ENCODE measurements around the gene TPST2.

TPST2 gene

DNA sequence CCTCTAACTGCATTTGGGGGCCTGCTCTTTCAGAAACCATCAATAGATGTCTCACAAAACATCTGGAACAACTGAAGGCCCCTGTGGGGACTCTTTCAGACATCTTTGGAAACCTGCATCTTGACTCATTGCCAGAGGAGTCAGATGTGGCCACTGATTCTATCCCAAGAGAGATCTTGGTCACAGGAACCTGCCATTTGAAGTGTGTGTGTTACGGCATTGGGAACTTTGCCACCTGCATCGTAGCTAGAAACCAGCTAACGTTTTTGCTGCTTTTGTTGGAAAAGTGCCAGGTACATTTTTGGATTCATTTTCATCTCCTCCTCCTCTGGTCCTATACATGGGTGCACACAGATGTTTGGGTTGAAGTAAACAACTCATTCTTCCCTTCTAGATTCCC lies 101.9 kb downstream of the TPST2 start:
- no peak for DNase-seq

DNA sequence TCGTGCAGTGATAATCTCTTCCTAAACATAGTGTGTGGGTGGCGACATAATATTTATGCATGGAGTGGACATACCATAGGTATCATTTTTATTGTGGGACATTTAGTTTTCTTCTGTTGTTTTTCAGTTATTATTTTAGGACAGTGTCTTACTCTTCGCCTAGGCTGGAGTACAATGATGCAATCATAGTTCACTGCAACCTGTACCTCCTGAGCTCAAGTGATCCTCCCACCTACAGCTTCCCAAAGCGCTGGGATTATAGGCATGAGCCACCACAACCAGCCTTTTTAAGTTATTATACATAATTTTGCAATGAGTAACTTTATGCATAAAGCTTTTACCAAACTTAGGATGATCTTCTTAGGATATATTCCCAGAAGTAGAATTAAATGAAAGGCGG lies 103.5 kb downstream of the TPST2 start:
- DNase-seq, result no peak

DNA sequence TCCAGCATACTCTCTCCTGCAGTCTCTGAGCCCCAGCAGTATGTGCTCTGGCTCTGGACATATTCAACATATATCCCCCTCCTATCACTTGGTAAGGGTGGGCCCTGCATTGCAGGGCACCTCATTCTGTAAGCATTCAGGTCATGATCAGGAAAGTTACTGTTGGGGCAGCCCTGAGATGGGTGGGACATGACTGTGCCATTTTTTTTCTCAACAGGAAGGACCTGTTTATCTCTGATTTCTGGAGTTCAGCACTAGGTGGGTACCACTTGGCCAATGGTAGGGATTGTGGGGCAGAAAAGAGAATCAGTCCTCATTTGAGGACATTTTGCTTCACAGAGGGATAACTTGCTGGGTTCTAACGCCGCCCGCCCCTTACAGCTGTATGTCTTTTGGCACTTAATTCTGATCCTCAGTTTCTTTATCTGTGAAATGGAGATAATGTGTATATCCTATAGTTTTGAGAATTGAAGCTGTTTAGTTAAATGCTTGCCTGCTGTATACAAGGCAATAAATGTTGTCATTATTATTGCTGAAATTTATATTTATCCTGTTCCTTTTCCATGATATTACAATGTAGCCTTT lies 104.0 kb downstream of the TPST2 start:
- DNase-seq, result no peak

DNA sequence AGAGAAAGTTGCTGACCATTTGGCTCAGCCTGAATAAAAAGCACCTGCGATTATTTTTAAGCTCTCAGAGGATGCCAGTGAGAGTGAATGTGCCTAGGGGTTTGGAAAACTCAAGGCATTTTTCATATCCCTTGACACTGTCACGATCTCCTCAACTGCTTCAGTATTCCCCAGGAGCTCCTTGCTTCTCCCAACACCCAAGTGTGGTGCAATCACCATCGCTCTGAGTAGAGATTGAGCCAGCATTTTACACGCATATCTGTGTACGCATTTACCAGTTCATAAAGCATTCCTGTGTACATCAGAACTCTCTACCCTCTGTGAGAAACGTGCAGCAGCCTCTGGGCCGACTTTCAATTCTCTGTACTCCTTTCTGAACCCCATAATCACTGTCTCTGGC lies 104.9 kb downstream of the TPST2 start:
- no peak for DNase-seq

DNA sequence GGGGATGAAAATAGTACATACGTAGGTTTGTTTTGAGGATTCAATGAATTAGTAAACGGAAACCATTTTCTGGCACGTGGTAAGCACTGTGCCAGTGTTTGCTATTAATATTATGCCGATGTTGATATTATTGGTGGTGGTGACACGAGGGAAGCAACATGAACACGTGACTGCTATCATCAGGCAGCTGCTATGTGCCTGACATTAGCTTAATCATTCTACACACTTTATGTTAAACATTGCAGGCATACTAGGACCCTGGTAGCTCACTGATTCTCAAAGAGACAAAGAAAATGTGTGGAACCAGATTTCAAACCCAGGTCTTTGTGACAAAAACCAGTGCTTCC lies 105.6 kb downstream of the TPST2 start:
- peak; percentile 14 for DNase-seq

DNA sequence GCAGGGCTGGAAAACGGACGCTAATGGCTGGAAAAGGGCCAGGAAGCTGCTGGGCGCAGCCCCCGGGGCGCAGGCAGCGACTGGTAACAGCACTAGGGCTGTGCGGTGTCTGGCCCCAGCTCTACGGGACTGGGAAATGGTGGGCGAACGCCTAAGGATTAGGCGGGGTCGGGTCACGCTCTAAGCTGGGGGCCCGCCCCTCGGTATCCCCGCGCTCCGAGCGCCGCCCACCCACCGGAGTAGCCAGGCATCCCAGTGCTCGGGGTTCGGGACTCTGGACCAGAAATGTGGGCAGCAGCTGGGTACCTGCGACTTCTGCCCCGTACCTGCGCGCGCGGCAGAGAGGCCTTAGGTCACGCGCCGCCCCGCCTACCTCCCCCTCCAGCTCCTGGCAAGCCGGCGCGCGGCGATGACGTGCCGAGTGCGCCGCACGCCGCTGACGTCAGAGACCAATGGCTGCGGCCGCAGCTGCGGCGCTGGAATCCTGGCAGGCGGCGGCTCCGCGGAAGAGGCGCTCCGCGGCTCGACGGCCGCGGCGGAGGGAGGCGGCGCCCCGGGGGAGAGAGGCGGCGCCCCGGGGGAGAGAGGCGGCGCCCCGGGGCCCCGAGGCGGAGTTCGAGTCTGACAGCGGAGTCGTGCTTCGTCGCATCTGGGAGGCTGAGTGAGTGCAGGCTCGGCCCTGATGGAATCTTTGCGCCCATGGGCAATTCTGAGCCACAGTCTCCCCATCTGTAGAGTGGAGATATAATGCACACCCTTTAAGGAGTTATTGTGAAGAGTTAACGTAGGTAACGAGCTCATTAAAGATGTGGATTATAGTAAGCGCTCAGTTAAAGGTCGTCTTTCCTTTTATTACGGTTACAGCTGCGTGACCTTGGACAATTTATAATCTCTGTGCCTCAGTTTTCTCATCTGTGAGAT lies 106.2 kb downstream of the TPST2 start, which contains the start of the genes HPS4 and SRRD:
Gene HPS4, minus strand, starts transcription at position 345 of the 921 bp plus-strand sequence. CDS start 2,021 bp downstream, outside the sequence.
Gene SRRD, plus strand, starts transcription at position 439 of the 921 bp plus-strand sequence. Its CDS starts 14 bp downstream, at position 453.
- peak; percentile 91 for DNase-seq

DNA sequence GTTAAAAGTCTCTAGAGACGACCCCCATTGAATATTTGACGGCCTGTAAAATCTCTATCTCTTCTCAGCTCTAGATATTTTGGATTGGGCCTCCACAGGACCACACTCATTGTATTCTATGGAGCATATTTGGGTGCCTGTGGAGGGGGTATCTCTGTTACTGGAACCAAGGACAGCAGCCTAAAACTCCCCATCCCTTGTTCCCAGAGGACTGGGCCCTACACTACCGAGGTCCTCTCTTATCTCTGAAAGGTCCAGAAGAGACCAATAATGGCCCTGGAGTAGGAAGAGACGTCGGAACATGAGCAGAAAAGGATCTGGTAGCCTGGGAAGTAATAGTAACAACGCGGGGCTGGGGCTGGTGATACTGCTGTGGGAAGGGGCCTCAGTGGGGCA lies 106.9 kb downstream of the TPST2 start:
- DNase-seq, result no peak

DNA sequence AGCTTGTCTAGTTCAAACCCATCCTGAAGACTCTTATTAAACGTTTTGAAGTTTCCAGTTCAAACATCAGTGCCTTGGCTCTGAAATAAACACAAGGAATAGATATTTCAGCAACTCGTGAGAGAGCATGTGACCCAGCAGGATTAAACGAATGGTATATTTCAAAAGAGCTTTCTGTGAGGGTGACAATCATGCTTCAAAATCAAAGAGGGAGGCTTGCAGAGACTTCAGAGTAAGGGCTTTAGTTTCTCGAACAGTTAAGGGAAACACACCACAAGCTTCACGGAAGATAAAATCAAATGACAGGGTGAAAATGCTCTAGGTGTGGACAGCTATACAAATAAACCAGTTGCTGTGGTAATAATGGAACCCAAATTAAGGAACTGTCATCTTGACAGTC lies 107.8 kb downstream of the TPST2 start:
- DNase-seq, result no peak

DNA sequence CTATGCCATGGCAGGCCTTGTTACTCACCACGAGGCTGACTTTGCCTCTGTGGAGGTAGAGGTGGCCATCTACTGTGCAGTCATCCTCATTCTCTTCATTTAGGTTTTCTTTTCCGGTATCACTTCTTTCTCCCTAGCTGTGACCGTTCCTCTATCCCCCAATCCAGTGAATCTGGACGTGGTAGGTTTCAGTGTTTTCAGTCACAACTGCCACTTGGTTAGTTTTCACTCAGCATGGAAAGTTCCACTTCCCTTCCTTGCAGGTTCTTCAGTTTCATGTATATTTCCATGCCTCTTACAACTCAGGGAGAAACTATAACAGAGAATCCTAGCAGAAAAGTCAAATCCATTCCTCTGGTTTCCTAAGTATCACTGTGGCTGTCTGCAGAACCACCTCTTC lies 108.2 kb downstream of the TPST2 start:
- no peak for DNase-seq

DNA sequence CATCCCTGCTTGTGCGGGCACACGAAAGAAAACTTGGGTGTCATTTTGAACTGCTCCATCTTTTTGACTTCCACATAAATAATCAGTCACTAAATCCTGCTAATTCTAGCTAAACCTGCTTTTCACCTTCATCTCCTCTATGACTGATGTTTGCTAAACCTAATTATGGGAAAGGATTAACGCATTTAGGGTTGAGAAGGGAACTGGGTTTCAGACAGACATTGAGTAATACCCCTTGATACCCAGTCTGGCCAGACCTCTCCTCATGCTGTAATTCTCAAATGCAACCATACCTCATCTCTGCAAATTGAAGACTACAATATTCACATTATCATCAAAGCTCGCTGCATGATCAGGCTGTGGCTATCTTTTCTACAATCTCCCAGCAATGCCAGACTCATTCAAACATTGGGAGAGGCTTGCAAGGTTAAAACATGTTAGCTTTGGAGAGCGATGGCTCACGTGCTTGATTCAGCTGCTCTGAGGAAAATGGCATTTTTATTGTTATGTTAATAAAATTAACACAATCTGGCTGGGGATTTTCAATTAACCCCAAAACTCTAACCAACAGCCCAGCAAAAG lies 108.7 kb downstream of the TPST2 start:
- DNase-seq, result no peak

DNA sequence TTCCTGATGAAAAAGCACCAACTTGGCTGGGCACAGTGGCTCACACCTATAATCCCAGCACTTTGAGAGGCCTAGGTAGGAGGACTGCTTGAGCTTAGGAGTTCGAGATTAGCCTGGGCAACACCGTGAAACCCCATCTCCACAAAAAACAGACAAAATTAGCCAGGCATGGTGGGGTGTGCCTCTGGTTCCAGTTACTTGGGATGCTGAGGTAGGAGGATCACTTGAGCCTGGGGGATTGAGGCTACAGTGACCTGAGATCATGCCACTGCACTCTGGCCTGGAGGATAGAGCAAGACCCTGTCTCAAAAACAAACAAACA lies 109.4 kb downstream of the TPST2 start:
- DNase-seq, result no peak

DNA sequence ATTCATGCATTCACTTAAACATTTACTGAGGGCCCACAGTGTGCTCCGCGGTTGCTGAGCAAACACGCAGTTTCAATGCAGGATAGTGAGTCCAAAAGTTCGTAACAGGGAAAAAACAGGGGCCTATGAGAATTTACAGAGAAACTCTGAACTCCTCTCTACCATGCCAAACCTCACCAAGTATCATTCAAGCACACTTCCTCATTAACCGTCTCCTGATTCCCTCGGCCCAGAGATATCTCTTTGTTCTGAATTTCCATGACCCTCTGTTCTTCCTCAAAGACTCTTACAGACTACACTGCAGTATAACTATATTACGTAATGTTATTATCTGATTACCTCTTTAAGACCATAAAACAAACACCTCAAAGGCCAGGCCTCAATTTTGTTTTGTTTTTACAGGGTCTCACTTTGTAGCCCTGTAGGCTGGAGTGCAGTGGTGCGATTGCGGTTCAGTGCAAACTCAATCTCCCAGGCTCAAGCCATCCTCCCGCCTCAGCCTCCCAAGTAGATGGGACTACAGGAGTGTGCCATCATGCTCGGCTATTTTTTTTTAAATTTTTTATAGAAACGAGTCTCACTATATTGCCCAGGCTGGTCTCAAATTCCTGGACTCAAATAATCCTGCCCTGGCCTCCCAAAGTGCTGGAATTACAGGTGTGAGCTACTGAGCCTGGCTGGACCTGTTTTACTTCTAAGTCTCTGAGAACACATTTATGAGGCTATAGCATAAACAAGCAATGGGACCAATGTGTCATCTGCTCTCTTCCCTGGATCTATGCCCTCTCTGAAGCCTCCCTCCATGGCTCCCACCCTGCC lies 109.9 kb downstream of the TPST2 start:
- DNase-seq, result no peak

DNA sequence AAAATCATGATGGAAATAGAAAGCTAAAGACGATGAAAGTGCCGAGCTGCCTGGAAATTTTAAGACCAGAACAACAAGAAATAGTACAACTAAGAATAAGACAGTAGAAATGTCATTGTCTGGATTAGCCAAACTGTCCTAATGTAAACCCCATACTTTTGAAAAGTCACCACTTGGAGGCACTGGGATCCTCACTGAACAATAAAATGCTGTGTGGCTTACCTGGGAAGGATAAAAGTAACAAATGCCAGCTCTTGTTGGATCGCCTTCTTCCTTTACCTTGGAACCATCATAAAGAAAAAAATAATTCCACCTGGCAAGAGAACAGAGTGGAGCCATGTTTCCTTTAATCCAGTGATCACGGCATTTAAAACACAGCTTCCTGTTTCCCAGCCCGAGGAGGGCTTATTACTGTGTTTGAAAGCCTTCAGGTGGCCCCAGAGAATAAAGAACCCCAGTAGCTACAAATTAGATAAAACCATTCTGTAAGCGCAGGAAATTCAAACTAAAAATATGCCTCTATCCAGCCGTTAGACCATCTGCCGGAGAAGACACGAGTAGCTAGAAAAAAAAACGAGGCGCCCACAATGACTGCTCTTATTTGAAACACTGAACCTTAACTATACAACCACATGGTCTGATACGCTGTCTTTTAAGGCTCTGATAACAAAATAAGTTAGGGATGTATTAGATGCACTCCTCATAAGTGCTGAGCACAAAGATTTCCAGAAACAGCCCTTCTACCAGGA lies 110.7 kb downstream of the TPST2 start:
- DNase-seq, result no peak

DNA sequence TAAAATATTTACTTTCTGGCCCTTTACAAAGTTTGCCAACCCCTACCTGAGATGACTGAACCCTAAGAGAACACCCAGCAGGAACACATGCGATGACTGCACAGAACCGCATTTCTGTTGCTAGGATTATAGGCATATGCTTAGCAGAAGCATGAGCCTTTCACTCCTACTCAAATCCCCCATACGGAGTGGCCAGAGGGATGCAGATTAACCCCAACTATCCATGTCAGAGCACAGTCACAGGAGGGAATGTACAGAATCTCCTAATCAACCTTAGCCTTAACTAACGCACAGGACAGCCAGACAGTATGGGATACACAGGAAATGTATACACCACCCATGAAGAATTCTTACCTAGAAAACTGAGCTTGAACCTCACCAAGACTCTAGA lies 112.6 kb downstream of the TPST2 start:
- no peak for DNase-seq

DNA sequence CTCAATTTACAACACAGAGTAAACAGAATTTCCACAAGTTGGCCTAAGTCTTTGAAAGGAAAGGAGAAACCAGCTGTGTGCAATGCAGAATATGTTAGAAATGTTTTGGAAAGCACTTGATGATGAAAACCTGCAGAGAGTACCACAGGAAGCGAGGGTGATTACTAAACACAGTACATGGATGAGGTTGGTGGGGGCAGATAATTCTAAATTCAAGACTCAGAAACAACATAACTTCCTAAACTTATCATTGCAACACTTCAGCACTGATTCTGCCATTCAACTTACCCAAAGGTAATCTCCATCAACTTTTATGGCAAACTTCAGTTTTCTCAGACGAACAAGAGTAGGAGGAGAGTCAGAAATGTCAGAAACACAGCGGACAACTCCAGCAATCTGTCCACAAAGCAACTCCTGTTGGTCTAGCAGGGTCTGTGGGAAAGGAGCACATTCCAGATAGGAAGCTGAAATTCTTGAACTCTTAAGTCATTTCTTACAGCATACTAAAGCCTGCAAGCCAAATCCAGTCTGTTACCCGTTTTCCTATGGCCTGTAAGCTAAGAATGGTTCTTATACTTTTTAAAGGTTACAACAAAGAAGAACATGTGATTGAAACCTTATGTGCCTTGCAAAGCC lies 113.1 kb downstream of the TPST2 start:
- peak; percentile 84 for DNase-seq

DNA sequence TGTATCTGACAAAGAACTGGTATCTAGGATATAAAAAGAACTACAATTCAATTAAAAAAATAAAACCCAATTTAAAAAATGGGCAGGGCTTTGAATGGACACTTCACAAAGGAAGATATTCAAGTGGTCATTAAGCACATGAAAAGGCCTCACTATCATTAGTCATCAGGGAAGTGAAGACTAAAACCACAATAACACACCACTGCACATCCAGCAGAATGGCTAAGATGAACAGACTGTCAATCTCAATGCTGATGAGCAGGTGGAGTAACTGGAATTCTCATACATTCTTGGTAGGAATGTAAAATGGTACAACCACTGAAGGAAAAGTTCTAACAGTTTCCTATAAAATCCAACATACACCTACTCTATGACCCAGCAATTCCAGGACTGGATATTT lies 115.2 kb downstream of the TPST2 start:
- DNase-seq, result no peak

Data from fibroblast of skin of right biceps (primary cell).